HL-60 (cell line): Measurements from ENCODE around the gene TYW1.
"Not testable (repeated sequence)": the region's sequence is repeated elsewhere in the genome, so short reads cannot be mapped to it uniquely, and the experiment has no call there.

Experiments
- CTCF ChIP-seq: IDR thresholded peaks from one replicate; pipeline ENCODE4 v1.5.1; 2011; ENCODE audit warnings: low read length, control low read depth, inconsistent platforms; ENCODE audit not compliant: insufficient read depth
- POLR2AphosphoS5 ChIP-seq: IDR thresholded peaks from 2 replicates; pipeline ENCODE4 v1.6.1; 2012; ENCODE audit warnings: low read depth

- not testable (repeated sequence) for TF ChIP-seq CTCF, POLR2AphosphoS5
Measured at GRCh38 chr7:67025459-67025858, 28.8 kb downstream of the TYW1 start.
